GM21723 (cell line): ENCODE measurements around the gene SHISA9.
"Not testable (repeated sequence)": the region's sequence is repeated elsewhere in the genome, so short reads cannot be mapped to it uniquely, and the experiment has no call there.

Experiments
- ATAC-seq: cut with Tn5 transposase; IDR thresholded peaks from one replicate; pipeline ENCODE4 v1.9.1; 2021; ENCODE audit warnings: mild to moderate bottlenecking, moderate library complexity; ENCODE audit not compliant: unreplicated experiment

The SHISA9 gene

GRCh38 chr16:12899529-12900143 is 1.8 kb upstream of the SHISA9 start:
- ATAC-seq, result no peak

GRCh38 chr16:12900156-12900555 is 1.2 kb upstream of the SHISA9 start:
- ATAC-seq, result no peak

DNA sequence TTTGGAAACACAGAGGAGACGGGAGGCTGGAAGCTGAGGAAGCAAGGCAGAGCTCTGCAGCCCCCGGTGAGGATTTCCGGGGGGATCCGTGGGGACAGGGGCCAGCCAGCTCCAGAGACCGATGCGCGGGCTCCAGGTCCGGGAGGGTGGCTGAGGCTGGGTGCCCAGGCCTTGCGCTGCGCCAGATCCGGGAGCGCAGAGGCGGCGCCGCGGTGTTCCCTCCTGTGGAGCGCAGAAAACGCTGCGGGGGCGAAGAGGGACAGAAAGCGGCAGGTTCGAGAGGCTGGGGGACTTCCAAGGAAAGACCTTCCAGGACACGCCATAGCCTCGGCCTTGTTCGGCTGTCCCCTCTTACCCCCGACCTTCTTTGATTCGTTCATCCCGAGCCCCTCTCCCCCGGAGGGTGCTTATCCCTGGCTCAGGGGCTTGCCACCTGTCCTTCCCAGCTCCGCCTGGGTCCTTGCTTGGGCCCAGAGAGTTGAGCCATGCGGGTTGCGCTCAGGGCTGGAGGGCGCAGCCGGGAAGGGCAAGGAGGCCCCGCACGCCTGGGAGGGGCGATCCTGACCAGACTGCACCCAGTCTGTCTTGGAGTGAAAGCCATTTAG is 697 bp upstream of the SHISA9 start:
- ATAC-seq, result no peak

DNA sequence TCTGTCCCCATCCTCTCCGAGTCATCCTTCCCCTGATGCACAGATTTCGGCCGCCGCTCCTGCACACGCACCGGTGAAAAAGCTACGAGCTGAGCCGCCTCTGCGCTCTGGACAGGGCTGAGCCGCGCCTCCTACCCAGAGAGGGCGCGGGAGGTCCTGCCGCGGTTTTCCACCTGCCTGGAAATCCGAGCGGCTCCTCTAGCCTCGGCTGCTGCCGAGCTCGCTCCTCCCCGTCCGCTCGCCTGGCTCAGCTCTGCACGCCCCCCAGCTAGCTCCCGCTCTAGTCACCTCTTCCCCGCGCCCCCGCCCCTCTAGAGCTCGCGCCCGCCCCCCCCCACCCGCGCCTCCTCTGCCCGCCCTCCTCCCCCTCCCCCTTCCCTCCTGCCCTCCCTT is 198 bp upstream of the SHISA9 start:
- ATAC-seq, result no peak

DNA sequence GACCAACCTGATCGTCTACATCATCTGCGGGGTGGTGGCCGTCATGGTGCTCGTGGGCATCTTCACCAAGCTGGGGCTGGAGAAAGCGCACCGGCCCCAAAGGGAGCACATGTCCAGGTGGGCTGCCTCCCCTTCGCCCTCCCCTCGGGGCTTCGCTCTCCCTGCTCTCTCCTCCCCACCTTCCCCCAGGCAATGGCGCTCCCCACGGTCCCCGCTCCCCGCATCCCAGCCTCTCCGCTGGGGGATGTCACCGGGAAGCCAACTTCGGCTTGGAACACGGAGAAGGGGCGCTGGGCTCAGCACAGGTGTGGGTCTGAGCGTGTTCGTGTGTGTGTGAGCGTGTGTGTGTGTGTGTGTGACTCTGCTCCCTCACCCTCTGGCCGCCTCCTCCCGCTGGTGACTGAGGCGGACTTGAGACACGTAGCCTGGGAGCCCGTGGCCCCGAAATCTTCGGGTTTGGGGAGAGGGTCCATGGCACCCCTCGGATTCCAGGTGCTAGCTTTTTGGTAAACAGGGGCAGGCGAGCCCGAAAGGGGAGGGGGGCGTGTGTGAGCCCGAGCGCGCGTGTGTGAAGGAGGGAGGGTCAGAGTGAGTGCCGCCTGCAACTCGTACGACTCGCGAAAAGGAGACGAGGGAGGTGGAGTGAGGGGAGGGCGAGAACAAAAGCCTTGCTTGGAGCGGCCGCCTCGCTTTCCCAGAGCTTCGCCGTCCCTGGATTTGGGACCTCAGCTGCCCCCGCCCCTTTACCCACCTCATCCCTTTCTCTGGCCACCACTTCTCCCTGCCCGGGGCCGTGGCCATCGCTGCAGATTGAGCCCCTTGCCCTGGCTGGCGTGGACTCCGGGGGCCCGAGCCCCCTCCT is 1.3 kb downstream of the SHISA9 start:
- no peak for ATAC-seq

- ATAC-seq, result no peak
Measured at GRCh38 chr16:12903407-12904328, 2.3 kb downstream of the SHISA9 start.

DNA sequence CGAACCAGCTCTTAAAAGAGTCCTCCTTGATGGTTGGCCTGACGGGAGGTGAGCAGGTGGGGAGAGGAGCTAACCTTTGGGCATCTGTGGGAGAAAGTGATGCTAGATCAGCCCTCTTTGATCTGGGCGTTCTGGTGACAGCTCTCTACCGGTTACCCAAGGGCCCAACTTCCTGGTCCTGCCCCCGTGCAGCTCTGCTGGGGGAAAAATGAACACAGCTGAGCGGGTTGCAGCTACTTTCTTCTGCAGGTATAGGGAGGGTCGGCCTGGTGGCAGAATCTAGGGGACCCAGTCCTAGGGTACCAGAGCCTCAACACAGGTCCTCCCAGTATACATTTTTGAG is 2.9 kb downstream of the SHISA9 start:
- no peak for ATAC-seq

- ATAC-seq, result no peak
Measured at GRCh38 chr16:12906271-12906670, 4.9 kb downstream of the SHISA9 start.

GRCh38 chr16:12906765-12907516 is 5.5 kb downstream of the SHISA9 start:
- no peak for ATAC-seq

DNA sequence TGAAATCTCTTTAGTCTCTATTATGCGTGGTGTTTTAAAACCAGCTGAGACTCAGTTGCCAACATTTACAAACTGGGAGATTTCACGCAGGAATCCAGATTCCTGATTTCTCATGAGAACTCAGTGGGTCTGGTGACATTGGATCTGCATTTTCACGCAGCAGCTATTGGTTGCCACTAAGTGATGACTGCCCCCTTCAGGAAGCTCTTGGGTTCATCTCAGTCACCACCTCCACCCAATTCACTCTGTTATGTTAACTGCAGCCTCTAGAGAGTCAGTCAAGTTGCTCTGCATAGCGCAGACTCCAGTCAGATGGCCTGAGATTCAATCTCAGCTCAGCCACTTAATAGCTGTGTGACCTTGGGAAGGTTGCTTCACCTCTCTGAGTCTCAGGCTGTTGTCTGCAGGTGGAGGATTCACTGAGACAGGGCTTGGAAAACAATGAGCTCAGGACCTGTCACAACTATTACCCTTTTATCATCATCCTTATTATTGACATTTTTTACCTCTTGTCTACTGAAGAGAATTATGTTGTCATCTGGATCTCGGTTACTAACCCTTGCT is 6.4 kb downstream of the SHISA9 start:
- ATAC-seq, result no peak

DNA sequence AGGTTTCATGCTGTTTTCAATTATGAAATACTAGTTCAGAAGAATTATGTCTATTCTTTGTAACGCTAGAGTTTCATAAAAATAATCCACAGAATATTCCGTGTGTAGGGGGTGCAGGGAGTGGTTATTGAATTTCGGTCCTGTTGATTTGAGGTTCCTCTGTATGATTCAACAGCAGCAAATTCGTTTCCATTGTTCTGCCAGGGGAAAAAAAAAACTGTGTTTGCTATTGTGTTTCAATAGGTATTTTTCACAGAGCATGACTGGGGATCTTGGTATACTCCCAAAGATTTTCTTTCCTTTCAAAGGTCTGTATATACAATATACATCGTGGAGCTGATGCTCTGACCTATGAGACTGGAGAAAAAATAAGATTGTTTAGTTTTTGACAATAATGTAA is 15.8 kb downstream of the SHISA9 start:
- no peak for ATAC-seq

DNA sequence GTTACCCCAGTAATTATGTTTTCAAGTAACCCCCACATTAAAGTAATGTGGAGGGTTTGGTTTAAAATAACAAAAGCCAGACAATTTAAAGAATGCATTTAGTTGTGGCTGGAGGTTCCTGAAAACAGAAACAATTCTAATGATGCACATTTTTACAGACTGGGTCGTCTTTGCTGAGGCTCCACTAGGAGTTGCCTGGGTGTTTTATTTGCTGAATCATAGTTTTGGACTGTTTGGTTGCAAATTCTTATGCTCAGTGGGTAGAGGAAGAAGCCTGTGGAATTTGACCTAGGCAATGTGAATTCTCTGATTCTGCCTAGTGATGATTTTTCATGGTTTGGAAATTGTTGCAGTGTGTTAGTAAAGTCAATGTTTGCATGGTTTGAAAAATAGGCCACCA is 16.3 kb downstream of the SHISA9 start:
- ATAC-seq, result no peak

DNA sequence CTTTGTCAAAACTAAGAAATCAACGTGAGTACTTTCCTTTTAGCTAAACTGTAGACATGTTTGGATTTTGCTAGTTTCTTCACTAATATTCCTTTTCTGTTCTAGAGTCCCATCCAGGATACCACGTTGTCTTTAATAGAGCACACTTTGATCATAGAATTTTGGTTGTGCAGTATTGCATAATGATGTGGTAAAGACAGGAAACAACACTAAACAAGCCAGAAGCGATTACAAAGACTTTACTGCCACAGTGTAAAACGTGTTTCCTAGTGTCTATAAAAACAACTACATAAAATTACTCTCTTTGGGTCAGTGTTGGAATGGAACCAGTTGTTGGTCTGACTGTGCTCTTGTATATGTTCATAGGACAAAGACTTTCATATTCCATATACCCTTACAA is 19.3 kb downstream of the SHISA9 start:
- ATAC-seq, result no peak

DNA sequence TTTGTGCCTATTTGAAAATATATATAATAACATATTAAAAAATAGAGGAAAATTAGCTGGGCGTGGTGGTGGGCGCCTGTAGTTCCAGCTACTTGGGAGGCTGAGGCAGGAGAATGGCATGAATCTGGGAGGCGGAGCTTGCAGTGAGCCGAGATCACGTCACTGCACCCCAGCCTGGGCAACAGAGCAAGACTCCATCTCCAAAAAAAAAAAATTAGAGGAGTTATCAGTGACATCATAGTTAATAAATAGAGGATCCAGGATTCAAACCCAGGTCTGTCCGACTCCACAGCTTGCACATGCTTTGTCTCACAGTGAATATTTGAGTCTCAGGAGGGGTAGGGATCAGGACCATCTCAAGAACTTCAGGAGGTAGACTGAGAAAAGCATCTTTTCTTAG is 22.2 kb downstream of the SHISA9 start:
- ATAC-seq, result not testable (repeated sequence)

DNA sequence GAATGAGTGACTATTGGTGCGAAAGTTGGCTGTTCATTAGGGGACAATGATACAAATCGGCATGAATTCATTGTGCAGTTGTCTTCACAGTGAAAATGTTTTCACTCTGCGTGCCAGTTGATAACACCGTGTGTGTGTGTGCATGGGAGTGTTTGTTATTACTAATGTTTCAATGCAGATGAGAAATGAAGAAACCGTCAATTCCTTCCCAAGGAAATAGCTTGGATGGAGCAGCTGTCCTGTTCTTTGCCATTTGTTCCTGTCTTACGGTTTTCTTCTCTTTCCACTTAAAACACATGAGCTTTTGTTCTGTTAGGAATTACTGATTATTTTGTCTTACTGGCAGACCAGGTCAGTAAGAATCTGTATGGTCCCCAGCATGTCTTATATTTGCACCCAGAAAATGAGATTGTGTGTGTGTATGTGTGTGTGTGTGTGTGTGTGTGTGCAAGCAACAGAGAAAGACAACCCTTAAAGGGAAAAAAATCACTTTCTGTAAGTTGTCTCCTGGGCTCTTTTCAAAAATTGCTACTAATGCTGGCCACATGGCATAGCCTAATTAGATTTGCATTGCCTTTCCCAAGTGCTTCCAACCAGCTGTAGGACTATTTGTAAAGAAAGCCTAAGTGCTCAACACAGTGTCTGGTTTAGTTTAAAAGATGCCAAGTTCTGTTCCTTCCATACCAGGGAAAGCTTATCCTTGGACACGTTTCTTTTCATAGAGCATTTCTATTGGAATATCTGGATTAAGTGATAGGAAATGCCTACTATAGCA is 23.8 kb downstream of the SHISA9 start:
- no peak for ATAC-seq

- no peak for ATAC-seq
Measured at GRCh38 chr16:12927591-12927990, 26.2 kb downstream of the SHISA9 start.

DNA sequence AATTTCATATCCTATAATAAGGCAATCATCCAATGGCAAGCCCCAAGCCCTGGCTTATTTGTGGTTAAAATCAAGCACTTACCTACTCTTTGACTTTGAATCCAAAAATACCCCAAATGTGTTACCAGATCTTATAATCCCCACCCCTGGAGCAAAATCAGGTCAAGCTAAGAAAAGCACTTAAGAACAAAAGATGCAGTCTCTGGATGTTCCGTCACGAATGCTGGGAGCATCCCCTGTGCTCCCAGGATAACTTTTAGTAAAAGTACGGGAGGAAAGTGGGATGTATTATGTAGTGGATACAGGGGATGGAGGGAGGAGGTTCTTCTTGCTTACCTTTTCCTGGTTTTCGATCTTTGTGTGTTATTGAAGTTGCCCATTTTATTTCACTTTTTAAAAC is 29.5 kb downstream of the SHISA9 start:
- no peak for ATAC-seq

DNA sequence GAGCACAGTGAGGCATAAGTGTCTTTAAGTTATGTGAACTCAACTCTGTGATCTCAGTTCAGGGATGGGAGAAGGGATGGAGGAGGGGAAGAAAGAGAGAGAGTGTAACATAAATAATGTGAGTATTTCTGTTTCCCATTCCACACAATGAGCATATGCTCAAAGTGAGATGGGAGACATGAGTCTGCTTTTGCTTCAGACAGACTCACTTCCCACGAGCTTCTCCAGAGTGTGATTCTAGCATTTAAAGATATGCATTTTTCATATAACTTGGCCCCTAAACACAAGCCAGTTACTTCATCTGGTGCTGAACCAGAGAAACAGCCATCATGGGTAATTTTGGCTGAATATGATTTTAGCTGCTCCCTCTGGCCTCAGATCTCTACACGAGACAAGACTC is 35.0 kb downstream of the SHISA9 start:
- ATAC-seq, result no peak

GRCh38 chr16:12941896-12942295 is 40.5 kb downstream of the SHISA9 start:
- no peak for ATAC-seq
